Vagina (tissue), 2 donors: ENCODE data around the gene PPP1CA.

ENCODE experiments used
- CTCF ChIP-seq, 3 experiments: fragments of 450-650 bp in 2 of 3; fragments of 200-600 bp in 1 of 3; sonication (generic) in 1 of 3; IDR thresholded peaks; one replicate each; pipeline ENCODE4 v1.5.1; 2017 to 2019; ENCODE audit warnings: antibody characterized with exemption in 3 of 3, mild to moderate bottlenecking in 2 of 3, moderate library complexity in 2 of 3
- POLR2A ChIP-seq, 2 donors: fragments of 450-650 bp; IDR thresholded peaks; one replicate each; pipeline ENCODE4 v1.6.1; 2017; ENCODE audit warnings: antibody characterized with exemption in 2 of 2, mild to moderate bottlenecking in 2 of 2, moderate library complexity in 2 of 2
- POLR2AphosphoS5 ChIP-seq, 2 donors: sonication (generic); formaldehyde crosslinking; IDR thresholded peaks; one replicate each; pipeline ENCODE4 v1.9.0; 2017; ENCODE audit warnings: antibody characterized with exemption in 2 of 2, mild to moderate bottlenecking in 2 of 2, low read depth in 1 of 2; ENCODE audit not compliant: insufficient read depth in 1 of 2

- TF ChIP-seq CTCF (IDR thresholded peaks at IDR 0.05) (no peak), POLR2A (IDR thresholded peaks at IDR 0.05) (no peak), POLR2AphosphoS5 (IDR thresholded peaks at IDR 0.05; ENCODE audit: insufficient read depth in 1 of 2, low read depth in 1 of 2) (no peak)
These were observed 38.8 kb upstream of the PPP1CA start for GRCh38 chr11:67440229-67441097.
